Measurements from ENCODE around the gene SELPLG.

SELPLG gene

DNA sequence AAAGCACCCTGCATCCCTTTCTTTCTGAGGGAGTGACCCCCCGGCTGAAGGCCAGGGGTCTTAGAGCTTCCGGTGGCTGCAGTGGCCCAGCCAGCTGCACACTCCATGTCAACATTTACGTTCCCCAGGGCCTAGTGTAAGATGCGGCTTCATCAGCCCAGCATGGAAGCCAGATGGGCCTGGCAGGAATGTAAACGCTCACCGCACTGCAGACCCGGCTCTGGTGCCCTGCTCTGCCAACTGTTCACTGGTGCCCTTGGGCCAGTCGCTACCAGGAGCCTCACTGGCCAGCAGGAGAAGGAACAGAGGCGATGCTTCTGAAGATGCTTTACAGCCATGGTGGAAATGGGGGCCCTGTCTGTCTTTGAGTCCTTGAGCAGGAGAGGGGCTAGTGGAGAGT lies 27.2 kb downstream of the SELPLG start:
- no peak overlapping the region for H3K4me3 ChIP-seq (ENCODE audit: low read depth, low read length)
- TF ChIP-seq, protein P1, sequence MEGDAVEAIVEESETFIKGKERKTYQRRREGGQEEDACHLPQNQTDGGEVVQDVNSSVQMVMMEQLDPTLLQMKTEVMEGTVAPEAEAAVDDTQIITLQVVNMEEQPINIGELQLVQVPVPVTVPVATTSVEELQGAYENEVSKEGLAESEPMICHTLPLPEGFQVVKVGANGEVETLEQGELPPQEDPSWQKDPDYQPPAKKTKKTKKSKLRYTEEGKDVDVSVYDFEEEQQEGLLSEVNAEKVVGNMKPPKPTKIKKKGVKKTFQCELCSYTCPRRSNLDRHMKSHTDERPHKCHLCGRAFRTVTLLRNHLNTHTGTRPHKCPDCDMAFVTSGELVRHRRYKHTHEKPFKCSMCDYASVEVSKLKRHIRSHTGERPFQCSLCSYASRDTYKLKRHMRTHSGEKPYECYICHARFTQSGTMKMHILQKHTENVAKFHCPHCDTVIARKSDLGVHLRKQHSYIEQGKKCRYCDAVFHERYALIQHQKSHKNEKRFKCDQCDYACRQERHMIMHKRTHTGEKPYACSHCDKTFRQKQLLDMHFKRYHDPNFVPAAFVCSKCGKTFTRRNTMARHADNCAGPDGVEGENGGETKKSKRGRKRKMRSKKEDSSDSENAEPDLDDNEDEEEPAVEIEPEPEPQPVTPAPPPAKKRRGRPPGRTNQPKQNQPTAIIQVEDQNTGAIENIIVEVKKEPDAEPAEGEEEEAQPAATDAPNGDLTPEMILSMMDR (IDR thresholded peaks at IDR 0.05; ENCODE audit: low read depth, low read length), result no peak
- no peaks in the 10 kb centered on the region for H3K27me3 ChIP-seq (ENCODE audit: insufficient read depth, low read depth, severe bottlenecking)
- no peak overlapping the region for H3K27ac ChIP-seq
- H3K9me3 ChIP-seq (ENCODE audit: severe bottlenecking), result peaks cover 4% of the 10 kb centered on the region
- H3K36me3 ChIP-seq, result no peaks in the 10 kb centered on the region
- DNase-seq, result no peak

DNA sequence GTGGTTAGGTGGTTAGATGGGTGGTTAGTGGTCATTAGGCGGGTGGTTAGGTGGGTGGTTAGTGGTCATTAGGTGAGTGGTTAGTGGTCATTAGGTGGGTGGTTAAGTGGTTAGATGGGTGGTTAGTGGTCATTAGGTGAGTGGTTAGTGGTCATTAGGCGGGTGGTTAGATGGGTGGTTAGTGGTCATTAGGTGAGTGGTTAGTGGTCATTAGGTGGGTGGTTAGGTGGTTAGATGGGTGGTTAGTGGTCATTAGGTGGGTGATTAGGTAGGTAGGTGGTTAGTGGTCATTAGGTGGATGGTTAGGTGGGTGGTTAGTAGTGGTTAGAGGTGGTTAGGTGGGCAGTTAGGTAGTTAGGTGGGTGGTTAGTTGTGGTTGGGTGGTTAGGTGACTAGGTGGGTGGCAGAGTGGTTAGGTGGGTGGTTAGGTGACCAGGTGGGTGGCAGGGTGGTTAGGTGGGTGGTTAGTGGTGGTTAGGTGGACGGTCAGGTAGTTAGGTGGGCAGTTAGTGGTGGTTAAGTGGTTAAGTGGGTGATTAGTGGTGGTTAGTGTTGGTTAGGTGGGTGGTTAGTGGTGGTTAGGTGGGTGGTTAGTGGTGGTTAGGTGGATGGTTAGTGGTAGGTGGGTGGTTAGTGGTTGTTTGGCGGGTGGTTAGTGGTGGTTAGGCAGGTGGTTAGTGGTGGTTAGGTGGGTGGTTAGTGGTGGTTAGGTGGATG lies 27.8 kb downstream of the SELPLG start:
- H3K9me3 ChIP-seq (ENCODE audit: severe bottlenecking), result peaks cover 4% of the 10 kb centered on the region
- H3K36me3 ChIP-seq, result no peaks in the 10 kb centered on the region
- TF ChIP-seq, protein P1 (IDR thresholded peaks at IDR 0.05; ENCODE audit: low read depth, low read length), result no peak
- no peaks in the 10 kb centered on the region for H3K27me3 ChIP-seq (ENCODE audit: insufficient read depth, low read depth, severe bottlenecking)
- H3K4me3 ChIP-seq (ENCODE audit: low read depth, low read length), result no peak overlapping the region
- DNase-seq, result no peak
- H3K27ac ChIP-seq, result no peak overlapping the region

DNA sequence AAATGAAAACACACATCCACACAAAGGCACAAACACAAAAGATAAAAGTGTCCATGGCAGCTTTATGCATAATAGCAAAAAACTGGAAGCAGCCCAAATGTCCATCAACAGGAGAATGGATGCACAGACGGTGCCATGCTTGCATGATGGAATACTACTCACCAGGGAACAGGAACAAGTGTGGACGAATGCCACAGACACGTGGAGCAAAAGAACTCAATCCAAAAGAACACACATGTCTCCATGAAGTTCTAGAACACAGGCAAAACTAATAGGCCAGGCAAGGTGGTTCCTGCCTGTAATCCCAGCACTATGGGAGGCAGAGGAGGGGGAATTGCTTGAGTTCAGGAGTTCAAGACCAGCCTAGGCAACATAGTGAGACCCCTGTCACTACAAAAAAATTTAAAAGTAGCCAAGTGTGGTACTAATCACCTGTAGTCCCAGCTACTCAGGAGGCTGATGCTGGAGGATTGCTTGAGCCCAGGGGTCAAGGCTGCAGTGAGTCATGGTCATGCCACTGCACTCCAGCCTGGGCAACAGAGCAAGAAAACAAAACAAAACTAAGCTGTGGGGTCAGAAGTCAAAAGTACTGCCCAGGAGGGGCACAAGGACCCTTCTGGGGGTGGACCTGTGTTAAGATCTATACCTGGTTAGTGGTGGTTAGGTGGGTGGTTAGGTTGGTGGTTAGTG lies 28.5 kb downstream of the SELPLG start:
- Histone ChIP-seq H3K27ac (no peak overlapping the region), H3K36me3 (no peaks in the 10 kb centered on the region), H3K4me3 (ENCODE audit: low read depth, low read length) (no peak overlapping the region), H3K27me3 (ENCODE audit: insufficient read depth, low read depth, severe bottlenecking) (no peaks in the 10 kb centered on the region), H3K9me3 (ENCODE audit: severe bottlenecking) (peaks cover 4% of the 10 kb centered on the region)
- DNase-seq, result no peak
- TF ChIP-seq, protein P1 (IDR thresholded peaks at IDR 0.05; ENCODE audit: low read depth, low read length), result no peak

DNA sequence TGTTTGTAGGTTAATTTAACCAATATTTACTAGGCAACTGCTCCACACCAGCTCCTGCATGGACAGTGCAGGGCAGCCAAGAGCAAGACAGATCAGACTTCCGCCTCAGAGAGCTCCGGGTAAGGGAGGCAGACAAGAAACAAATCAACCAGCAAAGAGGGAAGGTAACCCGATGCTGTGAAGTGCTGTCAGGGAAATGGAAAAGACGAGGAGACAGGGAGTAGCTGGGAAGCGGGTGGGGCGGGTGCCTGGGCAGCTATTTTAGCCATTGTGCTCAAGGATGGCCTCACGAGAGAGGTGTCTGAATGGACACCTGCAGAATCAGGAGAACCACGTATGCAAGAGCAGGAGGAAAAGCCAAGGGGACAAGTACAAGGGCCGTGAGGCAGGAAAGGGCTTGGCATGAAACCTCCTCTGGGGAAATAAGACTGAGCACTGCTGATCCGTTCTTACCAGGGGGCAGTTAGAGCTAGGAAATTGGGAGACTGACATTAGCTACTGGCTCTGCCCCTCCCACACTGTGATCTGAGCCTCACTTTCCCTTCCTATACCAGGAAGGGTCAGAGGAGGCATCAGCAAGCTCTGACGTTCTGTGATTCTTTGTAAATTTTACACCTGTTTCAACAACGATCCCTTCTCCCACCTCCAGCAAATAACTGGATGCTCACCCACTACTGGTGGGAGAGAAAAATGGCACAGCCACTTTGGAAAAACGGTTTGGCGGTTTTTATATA lies 29.3 kb downstream of the SELPLG start:
- Histone ChIP-seq H3K27ac (no peak overlapping the region), H3K9me3 (ENCODE audit: severe bottlenecking) (peaks cover 4% of the 10 kb centered on the region), H3K36me3 (no peaks in the 10 kb centered on the region), H3K4me3 (ENCODE audit: low read depth, low read length) (no peak overlapping the region), H3K27me3 (ENCODE audit: insufficient read depth, low read depth, severe bottlenecking) (no peaks in the 10 kb centered on the region)
- DNase-seq, result no peak
- TF ChIP-seq, protein P1 (IDR thresholded peaks at IDR 0.05; ENCODE audit: low read depth, low read length), result no peak

DNA sequence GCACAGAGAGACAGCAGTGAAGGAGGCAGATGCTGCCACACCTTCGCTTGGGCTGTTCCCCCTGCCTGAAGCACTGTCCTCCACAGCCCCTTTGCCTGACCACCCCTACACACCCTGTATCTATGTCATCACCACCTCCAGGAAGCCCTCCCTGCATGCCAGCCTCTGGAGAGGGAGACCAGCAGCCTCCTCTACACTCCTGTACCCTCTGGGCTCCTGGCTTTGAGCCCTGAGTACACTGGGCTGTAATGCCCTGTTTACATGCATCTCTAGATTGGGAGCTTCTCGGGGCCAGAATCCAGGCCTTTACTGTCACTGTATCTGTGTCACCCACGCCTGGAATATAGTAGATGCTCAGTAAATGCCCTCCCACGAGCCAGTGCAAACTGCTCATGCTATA lies 30.0 kb downstream of the SELPLG start:
- DNase-seq, result no peak
- H3K4me3 ChIP-seq (ENCODE audit: low read depth, low read length), result no peak overlapping the region
- TF ChIP-seq, protein P1 (IDR thresholded peaks at IDR 0.05; ENCODE audit: low read depth, low read length), result no peak
- H3K27ac ChIP-seq, result no peak overlapping the region
- peaks cover 4% of the 10 kb centered on the region for H3K9me3 ChIP-seq (ENCODE audit: severe bottlenecking)
- no peaks in the 10 kb centered on the region for H3K27me3 ChIP-seq (ENCODE audit: insufficient read depth, low read depth, severe bottlenecking)
- H3K36me3 ChIP-seq, result no peaks in the 10 kb centered on the region
